SK-N-SH (cell line): ENCODE data around the gene TERT. TPM values are rescaled to one million over a fixed set of nuclear protein-coding genes. Genes with fewer than 3 reads are reported as not detected.
"Not testable (repeated sequence)": the region's sequence is repeated elsewhere in the genome, so short reads cannot be mapped to it uniquely, and the experiment has no call there.

Experiments
- CTCF ChIA-PET: fragments of 300-600, 350-600 bp; formaldehyde crosslinking; extraction: SDS; loops from one replicate; lab custom pipeline; 2021; lab: Yijun Ruan, JAX
- POLR2A ChIA-PET: fragments of 350-600 bp; sonication (Branson Sonifier 250); formaldehyde crosslinking; extraction: SDS; loops from one replicate; lab custom pipeline; 2020; ENCODE audit warnings: antibody characterized with exemption, inconsistent platforms; lab: Yijun Ruan, JAX
- DNase-seq: peaks from one replicate; pipeline ENCODE4 v3.0.0; 2012
- H2AFZ ChIP-seq: fragments of 200-600 bp; sonication (generic); 2 replicates; pipeline ENCODE4 v1.8.1; 2016; ENCODE audit warnings: antibody characterized with exemption, mild to moderate bottlenecking, low read depth
- H3F3A ChIP-seq: fragments of 200-600 bp; sonication (generic); replicated peaks from 2 replicates; pipeline ENCODE3; 2016; ENCODE audit warnings: antibody characterized with exemption, mild to moderate bottlenecking; ENCODE audit not compliant: insufficient read depth
- H3K27ac ChIP-seq, 2 experiments: fragments of 200-500 bp in 1 of 2; fragments of 200-600 bp in 1 of 2; sonication (Bioruptor generic) in 1 of 2; sonication (generic), shearing (Covaris generic) in 1 of 2; 2 replicates each; pipeline versions ENCODE4 v1.5.1 to v1.6.1; 2014 to 2016; ENCODE audit warnings: low read depth in 2 of 2, inconsistent platforms in 1 of 2, low read length in 1 of 2, mild to moderate bottlenecking in 1 of 2, mixed read lengths in 1 of 2
- H3K27me3 ChIP-seq: fragments of 200-600 bp; sonication (generic), shearing (Covaris generic); 2 replicates; pipeline ENCODE4 v1.6.1; 2016; ENCODE audit warnings: mixed run types; ENCODE audit not compliant: insufficient read depth
- H3K36me3 ChIP-seq, 2 experiments: fragments of 200-500 bp in 1 of 2; fragments of 200-600 bp in 1 of 2; sonication (Bioruptor generic) in 1 of 2; sonication (generic) in 1 of 2; replicated peaks in 1 of 2; 2 replicates each; pipeline versions ENCODE3 to v1.5.1; 2014 to 2016; ENCODE audit warnings: low read length in 1 of 2, mild to moderate bottlenecking in 1 of 2; ENCODE audit not compliant: insufficient read depth in 2 of 2, control insufficient read depth in 1 of 2
- H3K4me1 ChIP-seq, 2 experiments: fragments of 200-500 bp in 1 of 2; fragments of 200-600 bp in 1 of 2; sonication (Bioruptor generic) in 1 of 2; sonication (generic), shearing (Covaris generic) in 1 of 2; 2 replicates each; pipeline versions ENCODE4 v1.5.1 to v1.6.1; 2014 to 2016; ENCODE audit warnings: low read depth in 1 of 2, low read length in 1 of 2, mixed run types in 1 of 2; ENCODE audit not compliant: insufficient read depth in 2 of 2, control insufficient read depth in 1 of 2
- H3K4me2 ChIP-seq: fragments of 200-600 bp; sonication (generic), shearing (Covaris generic); 2 replicates; pipeline ENCODE4 v1.6.1; 2017; ENCODE audit warnings: mixed run types
- H3K4me3 ChIP-seq, 2 experiments: fragments of 200-500 bp in 1 of 2; fragments of 200-600 bp in 1 of 2; sonication (Bioruptor generic) in 1 of 2; sonication (generic), shearing (Covaris generic) in 1 of 2; 2 replicates each; pipeline versions ENCODE4 v1.5.1 to v1.8.1; 2014 to 2016; ENCODE audit warnings: low read depth in 2 of 2, inconsistent platforms in 1 of 2, low read length in 1 of 2, mild to moderate bottlenecking in 1 of 2, mixed read lengths in 1 of 2, moderate library complexity in 1 of 2
- H3K79me2 ChIP-seq: fragments of 200-600 bp; sonication (generic); 2 replicates; pipeline ENCODE4 v1.8.1; 2017; ENCODE audit warnings: mild to moderate bottlenecking; ENCODE audit not compliant: insufficient read depth
- H3K9ac ChIP-seq: fragments of 200-600 bp; sonication (generic); 2 replicates; pipeline ENCODE4 v1.6.1; 2017; ENCODE audit warnings: mixed run types
- H3K9me2 ChIP-seq: fragments of 200-600 bp; sonication (generic); 2 replicates; pipeline ENCODE4 v1.6.1; 2017; ENCODE audit warnings: mixed run types
- H3K9me3 ChIP-seq: fragments of 200-600 bp; sonication (generic); 2 replicates; pipeline ENCODE4 v1.6.1; 2017; ENCODE audit warnings: mixed run types, mild to moderate bottlenecking, moderate library complexity
- H4K20me1 ChIP-seq: fragments of 200-600 bp; sonication (generic); 2 replicates; pipeline ENCODE4 v1.6.1; 2017; ENCODE audit warnings: mild to moderate bottlenecking, mixed run types; ENCODE audit not compliant: insufficient read depth
- ELF1 ChIP-seq: IDR thresholded peaks from 2 replicates; pipeline ENCODE4 v1.4.0; 2012
- EP300 ChIP-seq, 2 experiments: IDR thresholded peaks; 2 replicates each; pipeline versions ENCODE4 v1.4.0 to v1.6.1; 2012; ENCODE audit warnings: borderline replicate concordance in 1 of 2, low read depth in 1 of 2, low read length in 1 of 2
- FOXM1 ChIP-seq: IDR thresholded peaks from 2 replicates; pipeline ENCODE4 v1.4.0; 2012; ENCODE audit warnings: low read depth, mild to moderate bottlenecking
- JUND ChIP-seq: IDR thresholded peaks from 2 replicates; pipeline ENCODE4 v1.4.0; 2012
- MAX ChIP-seq: IDR thresholded peaks from 2 replicates; pipeline ENCODE4 v1.4.0; 2012; ENCODE audit warnings: low read depth
- MEF2A ChIP-seq: IDR thresholded peaks from 2 replicates; pipeline ENCODE4 v1.4.0; 2012; ENCODE audit warnings: low read depth, borderline replicate concordance
- MXI1 ChIP-seq: IDR thresholded peaks from 2 replicates; pipeline ENCODE4 v1.6.1; 2012; ENCODE audit warnings: mild to moderate bottlenecking, low read depth, low read length, improper control_type of control experiment
- NRF1 ChIP-seq: IDR thresholded peaks from 2 replicates; pipeline ENCODE4 v1.6.1; 2012; ENCODE audit warnings: low read depth, mild to moderate bottlenecking, low read length
- POLR2AphosphoS5 ChIP-seq: IDR thresholded peaks from 2 replicates; pipeline ENCODE4 v1.6.1; 2012; ENCODE audit warnings: low read depth, low read length
- RAD21 ChIP-seq: IDR thresholded peaks from 2 replicates; pipeline ENCODE4 v1.6.1; 2012; ENCODE audit warnings: mild to moderate bottlenecking, low read length
- REST ChIP-seq: IDR thresholded peaks from 2 replicates; pipeline ENCODE4 v1.6.1; 2012; ENCODE audit warnings: mild to moderate bottlenecking, low read depth, low read length, moderate library complexity
- YY1 ChIP-seq: IDR thresholded peaks from 2 replicates; pipeline ENCODE4 v1.4.0; 2012; ENCODE audit warnings: low read depth, mild to moderate bottlenecking
- WGBS: methylation state at CpG from one replicate; pipeline ENCODE4 v1.1.6; 2017; ENCODE audit warnings: low lambda C conversion rate; 5-methylcytosine and 5-hydroxymethylcytosine counted together
- polyA plus RNA-seq, 3 experiments: library from polyadenylated mRNA; depleted of rRNA; stranded (reverse); fragments of >200 nt; gene quantifications; 2 replicates each; pipeline ENCODE4 v1.2.3, GENCODE V29; 2012

The TERT gene
- polyA plus RNA-seq, 1 of the 3 experiments (the other 2 are of a cell fraction), result 2.4 TPM

- TF ChIP-seq REST, result no peak
Measured at GRCh38 chr5:1229822-1230221, 65.0 kb downstream of the TERT start (continued).

- H3K27me3 ChIP-seq, result peaks cover 19% of the 10 kb centered on the region; the same call in 1 of the 2 replicates
- H4K20me1 ChIP-seq, H2AFZ ChIP-seq, H3K4me3 ChIP-seq, POLR2A ChIA-PET, H3K27ac ChIP-seq, H3K9ac ChIP-seq, CTCF ChIA-PET, DNase-seq, H3K9me2 ChIP-seq, H3K4me2 ChIP-seq, H3K36me3 ChIP-seq, H3K79me2 ChIP-seq, H3K9me3 ChIP-seq, H3F3A ChIP-seq, H3K4me1 ChIP-seq: not testable (repeated sequence)
- 52% methylated on average over 11 of the region's 11 CpGs for WGBS
Measured at GRCh38 chr5:1229023-1229422, 65.8 kb downstream of the TERT start.

DNA sequence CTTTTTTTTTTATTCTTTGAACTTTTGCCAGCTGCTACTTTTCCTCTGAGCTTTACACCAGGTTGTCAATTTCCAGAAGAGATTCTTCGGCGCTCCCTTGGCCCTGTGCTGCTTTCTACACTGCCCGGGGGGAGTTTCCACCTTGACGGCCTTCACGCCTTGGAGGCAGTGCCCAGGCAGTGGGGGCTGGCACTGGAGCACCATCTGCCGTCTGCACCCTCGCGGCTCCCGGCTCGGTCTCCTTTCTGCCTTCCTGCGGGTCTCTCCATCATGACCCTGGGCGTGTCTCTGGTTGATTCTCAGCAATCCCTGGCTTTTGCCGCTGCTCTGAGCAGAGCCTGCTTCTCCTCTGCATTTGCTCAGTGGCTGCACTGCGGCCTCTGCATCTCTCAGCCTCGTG, 66.7 kb downstream of the TERT start:
- CTCF ChIA-PET, result interaction anchor here (1.0 to 1.3 kb wide), 2 partner anchors 11 to 19 kb away, joined by 3 read pairs; no protein-coding TSS in a partner anchor
- H4K20me1 ChIP-seq, result no peaks in the 10 kb centered on the region
- DNase-seq, result no peak
- no peak overlapping the region for H3K4me3 ChIP-seq
- H3K9ac ChIP-seq, result no peak overlapping the region
- H3K79me2 ChIP-seq, result no peaks in the 10 kb centered on the region
- TF ChIP-seq JUND, result no peak
- no peak for TF ChIP-seq ELF1
- TF ChIP-seq RAD21, result no peak
- TF ChIP-seq NRF1, result no peak
- TF ChIP-seq YY1, result no peak
- no peak for TF ChIP-seq MAX
- no peak for TF ChIP-seq MXI1
- no peak for TF ChIP-seq FOXM1
- no peak for TF ChIP-seq EP300 (IDR thresholded peaks at IDR 0.05; ENCODE audit: borderline replicate concordance in 1 of 2, low read depth in 1 of 2, low read length in 1 of 2)
- no peak for TF ChIP-seq POLR2AphosphoS5
- TF ChIP-seq MEF2A, result no peak
- H3K4me1 ChIP-seq, result no peaks in the 10 kb centered on the region
- no peak overlapping the region for H2AFZ ChIP-seq
- no peaks in the 10 kb centered on the region for H3K9me2 ChIP-seq
- peaks cover 19% of the 10 kb centered on the region; the same call in 1 of the 2 replicates for H3K27me3 ChIP-seq
- no peak overlapping the region for H3K27ac ChIP-seq
- no peaks in the 10 kb centered on the region for H3K36me3 ChIP-seq
- POLR2A ChIA-PET, result no interaction called here
- no peak overlapping the region for H3K4me2 ChIP-seq
- no peaks in the 10 kb centered on the region for H3F3A ChIP-seq
- H3K9me3 ChIP-seq, result no peaks in the 10 kb centered on the region
- 15% methylated on average over 15 of the region's 15 CpGs for WGBS
